ENCODE data around the gene EIF3L. TPM values are rescaled to one million over a fixed set of nuclear protein-coding genes. Genes with fewer than 3 reads are reported as not detected.

Gene EIF3L
- total RNA-seq, 1 donor from 2014 or later: 338 TPM

DNA sequence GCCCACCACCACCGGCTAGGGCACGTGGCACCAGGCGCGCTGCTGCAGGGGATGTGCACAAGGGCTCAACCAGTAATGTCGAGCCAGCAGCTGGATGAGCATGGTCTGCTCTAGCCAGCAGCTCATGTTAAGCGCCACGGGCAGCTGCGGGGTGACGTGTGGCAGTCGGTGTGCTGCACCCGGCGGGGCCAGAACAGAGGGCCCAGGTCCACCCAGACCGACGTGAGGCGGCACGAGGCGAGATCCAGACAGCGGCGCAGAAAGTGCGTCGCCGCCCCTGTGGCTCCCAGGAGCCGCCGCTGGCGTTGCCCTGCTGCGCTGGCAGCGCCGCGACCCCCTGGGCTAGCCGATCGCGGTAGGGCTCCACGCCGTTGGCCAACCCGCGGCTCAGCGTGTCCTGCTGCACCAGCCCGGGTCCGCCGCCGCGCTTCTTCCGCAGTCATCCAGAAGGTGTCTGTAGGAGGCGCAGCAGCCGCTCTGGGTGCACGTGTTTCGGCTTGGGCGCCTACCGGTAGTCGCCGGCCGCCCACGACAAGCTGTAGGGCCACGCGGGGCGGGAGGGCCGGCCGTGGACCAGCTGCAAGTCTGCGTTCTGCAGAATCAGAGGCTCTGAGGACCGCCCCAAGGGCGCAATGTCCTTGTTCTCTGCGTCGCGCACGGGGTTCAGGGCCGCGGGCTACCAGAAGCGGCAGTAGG, 30.7 kb upstream of the EIF3L start:
- peaks cover 0 to 1% of the 10 kb centered on the region in 2 donors for H3K36me3 ChIP-seq
- H3K4me3 ChIP-seq: peak overlapping the region; percentile 35 to 46
- no peak for TF ChIP-seq POLR2AphosphoS5 (IDR thresholded peaks at IDR 0.05; ENCODE audit: insufficient read depth in 1 of 2, low read depth in 1 of 2)
- TF ChIP-seq, protein P1, sequence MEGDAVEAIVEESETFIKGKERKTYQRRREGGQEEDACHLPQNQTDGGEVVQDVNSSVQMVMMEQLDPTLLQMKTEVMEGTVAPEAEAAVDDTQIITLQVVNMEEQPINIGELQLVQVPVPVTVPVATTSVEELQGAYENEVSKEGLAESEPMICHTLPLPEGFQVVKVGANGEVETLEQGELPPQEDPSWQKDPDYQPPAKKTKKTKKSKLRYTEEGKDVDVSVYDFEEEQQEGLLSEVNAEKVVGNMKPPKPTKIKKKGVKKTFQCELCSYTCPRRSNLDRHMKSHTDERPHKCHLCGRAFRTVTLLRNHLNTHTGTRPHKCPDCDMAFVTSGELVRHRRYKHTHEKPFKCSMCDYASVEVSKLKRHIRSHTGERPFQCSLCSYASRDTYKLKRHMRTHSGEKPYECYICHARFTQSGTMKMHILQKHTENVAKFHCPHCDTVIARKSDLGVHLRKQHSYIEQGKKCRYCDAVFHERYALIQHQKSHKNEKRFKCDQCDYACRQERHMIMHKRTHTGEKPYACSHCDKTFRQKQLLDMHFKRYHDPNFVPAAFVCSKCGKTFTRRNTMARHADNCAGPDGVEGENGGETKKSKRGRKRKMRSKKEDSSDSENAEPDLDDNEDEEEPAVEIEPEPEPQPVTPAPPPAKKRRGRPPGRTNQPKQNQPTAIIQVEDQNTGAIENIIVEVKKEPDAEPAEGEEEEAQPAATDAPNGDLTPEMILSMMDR (IDR thresholded peaks at IDR 0.05): peak in 2 of 3 experiments; percentile 16 to 23
- TF ChIP-seq POLR2A (IDR thresholded peaks at IDR 0.05): no peak
- H3K27ac ChIP-seq: no peak overlapping the region
- DNase-seq (ENCODE audit: extremely low spot score in 2 of 2): no peak
- H3K4me1 ChIP-seq: peaks cover 20% of the 10 kb centered on the region
- intact Hi-C loops (cut with DNase I): loop anchor here (5.0 kb wide), 1 partner anchor 44 kb away; no protein-coding TSS in a partner anchor
- no peaks in the 10 kb centered on the region for H3K9me3 ChIP-seq
- no peaks in the 10 kb centered on the region for H3K27me3 ChIP-seq

DNA sequence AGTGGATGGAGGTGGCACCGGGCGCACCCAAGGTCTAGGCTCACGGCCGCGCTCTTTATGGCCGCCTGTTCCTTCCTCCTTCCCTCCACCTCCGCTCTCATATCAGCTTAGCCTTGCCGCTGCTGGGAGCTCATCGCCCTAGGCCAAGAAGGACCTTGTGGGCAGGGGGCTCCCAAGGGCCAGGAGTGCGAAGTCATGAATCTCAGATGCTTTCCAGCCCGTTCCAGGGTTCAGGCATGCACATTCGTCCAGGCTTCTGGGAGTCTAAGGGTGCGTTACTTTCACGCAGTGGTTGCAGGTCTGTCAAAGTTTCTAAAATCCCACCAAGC, 30.1 kb upstream of the EIF3L start:
- no peak for TF ChIP-seq POLR2AphosphoS5 (IDR thresholded peaks at IDR 0.05; ENCODE audit: insufficient read depth in 1 of 2, low read depth in 1 of 2)
- TF ChIP-seq POLR2A (IDR thresholded peaks at IDR 0.05): no peak
- TF ChIP-seq, protein P1 (IDR thresholded peaks at IDR 0.05): no peak
- peaks cover 20% of the 10 kb centered on the region for H3K4me1 ChIP-seq
- H3K36me3 ChIP-seq: no peaks in the 10 kb centered on the region
- DNase-seq (ENCODE audit: extremely low spot score in 2 of 2): no peak
- no peaks in the 10 kb centered on the region for H3K9me3 ChIP-seq
- H3K27me3 ChIP-seq: no peaks in the 10 kb centered on the region
- no peak overlapping the region for H3K27ac ChIP-seq
- H3K4me3 ChIP-seq: peak overlapping the region; percentile 35 to 46
- intact Hi-C loops (cut with DNase I): loop anchor here (5.0 kb wide), 1 partner anchor 43 kb away; no protein-coding TSS in a partner anchor

DNA sequence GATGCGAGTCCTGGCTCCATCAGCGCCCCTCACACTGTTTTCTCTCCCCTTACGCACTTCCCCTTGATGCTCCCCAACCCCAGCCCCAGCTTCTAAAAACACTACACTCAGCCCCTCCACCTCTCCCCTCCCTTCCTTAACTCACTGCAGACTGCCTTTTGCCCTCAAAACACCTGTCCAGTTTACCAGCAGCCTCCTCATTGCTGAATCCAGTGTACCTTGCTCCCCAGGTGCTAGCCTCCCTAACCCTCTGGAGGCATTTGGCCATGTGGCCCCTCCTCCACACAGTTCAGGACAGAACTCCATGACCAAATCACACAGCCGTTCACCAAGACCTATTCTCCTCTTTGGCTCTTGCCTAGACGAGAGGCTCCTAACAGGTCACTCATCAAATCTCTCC, 28.9 kb upstream of the EIF3L start:
- no peaks in the 10 kb centered on the region for H3K27me3 ChIP-seq

DNA sequence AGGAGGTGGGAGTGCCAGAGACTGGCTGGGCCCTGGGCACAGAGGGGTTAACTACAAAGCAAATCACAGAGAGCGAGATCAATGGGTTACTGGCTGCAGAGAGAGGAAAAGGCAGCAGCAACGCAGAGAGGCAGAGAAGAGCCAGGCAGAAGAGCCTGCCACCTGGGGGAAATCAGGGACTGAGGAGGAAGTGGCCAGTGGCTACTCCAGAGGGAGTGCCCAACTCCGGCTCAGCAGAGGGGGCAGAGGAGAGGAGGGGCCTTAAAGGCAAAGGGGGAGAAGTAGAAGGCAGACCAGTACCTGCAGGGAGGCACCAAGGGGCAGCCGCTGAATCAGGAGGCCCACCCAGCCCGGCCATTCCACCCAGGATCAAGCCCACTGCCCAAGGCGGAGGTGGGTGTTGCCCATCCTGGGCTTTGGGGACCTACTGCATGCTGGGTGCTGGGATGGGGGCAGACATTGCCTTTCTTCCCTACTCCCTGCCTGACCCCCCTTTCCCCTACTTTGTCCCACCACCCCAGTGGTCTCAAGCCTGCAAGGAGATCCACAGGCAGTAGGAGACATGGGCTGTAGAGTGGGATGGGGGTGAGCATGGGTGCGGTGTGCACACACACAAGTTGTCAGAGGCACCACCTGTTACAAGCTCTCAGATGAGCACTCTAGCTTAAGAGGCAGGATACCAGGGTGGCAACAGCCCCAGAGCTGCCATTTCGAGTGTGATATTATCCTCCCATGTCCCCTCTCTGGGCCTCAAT, 27.0 kb upstream of the EIF3L start:
- H3K27me3 ChIP-seq: no peaks in the 10 kb centered on the region
- no peak overlapping the region for H3K27ac ChIP-seq
- no peak overlapping the region for H3K4me3 ChIP-seq
- DNase-seq (ENCODE audit: extremely low spot score in 2 of 2): no peak
- TF ChIP-seq, protein P1 (IDR thresholded peaks at IDR 0.05): no peak
- TF ChIP-seq POLR2A (IDR thresholded peaks at IDR 0.05) (no peak), POLR2AphosphoS5 (IDR thresholded peaks at IDR 0.05; ENCODE audit: insufficient read depth in 1 of 2, low read depth in 1 of 2) (no peak)
- peaks cover 23% of the 10 kb centered on the region for H3K4me1 ChIP-seq
- intact Hi-C loops (cut with DNase I): loop anchor here (2.0 kb wide), 1 partner anchor 143 kb away; no protein-coding TSS in a partner anchor
- no peaks in the 10 kb centered on the region for H3K36me3 ChIP-seq
- H3K9me3 ChIP-seq: no peaks in the 10 kb centered on the region

More for the DNA sequence above, 28.9 kb upstream of the EIF3L start:
- no peak overlapping the region for H3K27ac ChIP-seq
- no peak overlapping the region for H3K4me3 ChIP-seq
- H3K36me3 ChIP-seq: no peaks in the 10 kb centered on the region
- peaks cover 20% of the 10 kb centered on the region for H3K4me1 ChIP-seq
- TF ChIP-seq POLR2A (IDR thresholded peaks at IDR 0.05) (no peak), POLR2AphosphoS5 (IDR thresholded peaks at IDR 0.05; ENCODE audit: insufficient read depth in 1 of 2, low read depth in 1 of 2) (no peak)
- TF ChIP-seq, protein P1 (IDR thresholded peaks at IDR 0.05): no peak
- intact Hi-C loops (cut with DNase I): loop anchor here (2.0 kb wide), 1 partner anchor 74 kb away; no protein-coding TSS in a partner anchor
- DNase-seq (ENCODE audit: extremely low spot score in 2 of 2): no peak
- no peaks in the 10 kb centered on the region for H3K9me3 ChIP-seq
